ENCODE data around the gene STARD7.

The STARD7 gene

GRCh38 chr2:96252526-96252925 lies 43.9 kb upstream of the STARD7 start:
- ChIA-PET CTCF (no interaction called here), POLR2A (no interaction called here)
- TF ChIP-seq FOXA1 (IDR thresholded peaks at IDR 0.05) (no peak), FOXK2 (IDR thresholded peaks at IDR 0.05) (no peak), FOXM1 (IDR thresholded peaks at IDR 0.05; ENCODE audit: borderline replicate concordance) (no peak), L3MBTL2 (conservative IDR thresholded peaks at IDR 0.05) (no peak), CTBP1 (IDR thresholded peaks at IDR 0.05; ENCODE audit: borderline replicate concordance) (no peak)
- no peak for DNase-seq (ENCODE audit: extremely low spot score)

- ChIA-PET CTCF (no interaction called here), POLR2A (interaction anchor here (1.0 kb wide), 1 partner anchor 9 kb away, joined by 3 read pairs; no protein-coding TSS in a partner anchor)
- DNase-seq (ENCODE audit: extremely low spot score): no peak
- TF ChIP-seq L3MBTL2 (conservative IDR thresholded peaks at IDR 0.05) (no peak), PKNOX1 (IDR thresholded peaks at IDR 0.05) (no peak), ZNF384 (IDR thresholded peaks at IDR 0.05) (no peak), BHLHE40 (IDR thresholded peaks at IDR 0.05; ENCODE audit: borderline replicate concordance) (no peak), TARDBP (IDR thresholded peaks at IDR 0.05) (no peak), LEF1 (IDR thresholded peaks at IDR 0.05; ENCODE audit: borderline replicate concordance) (no peak), FOXM1 (IDR thresholded peaks at IDR 0.05; ENCODE audit: borderline replicate concordance) (no peak), SUZ12 (IDR thresholded peaks at IDR 0.05) (no peak), CTBP1 (IDR thresholded peaks at IDR 0.05; ENCODE audit: borderline replicate concordance) (no peak), ELF4 (IDR thresholded peaks at IDR 0.05) (no peak), ARNT (IDR thresholded peaks at IDR 0.05) (no peak), FOXA1 (IDR thresholded peaks at IDR 0.05) (no peak), FOXK2 (IDR thresholded peaks at IDR 0.05) (no peak), HDGF (IDR thresholded peaks at IDR 0.05; ENCODE audit: borderline replicate concordance) (no peak), NFRKB (IDR thresholded peaks at IDR 0.05) (no peak), SP1 (IDR thresholded peaks at IDR 0.05) (no peak)
Measured at GRCh38 chr2:96251721-96252292, 43.2 kb upstream of the STARD7 start.

GRCh38 chr2:96250188-96250587 lies 41.6 kb upstream of the STARD7 start:
- DNase-seq (ENCODE audit: extremely low spot score): no peak
- CTCF ChIA-PET: no interaction called here
- TF ChIP-seq FOXK2 (IDR thresholded peaks at IDR 0.05): no peak
- no peak for TF ChIP-seq ELF4 (IDR thresholded peaks at IDR 0.05)
- no peak for TF ChIP-seq FOXM1 (IDR thresholded peaks at IDR 0.05; ENCODE audit: borderline replicate concordance)
- no peak for TF ChIP-seq NFRKB (IDR thresholded peaks at IDR 0.05)
- TF ChIP-seq SUZ12 (IDR thresholded peaks at IDR 0.05): no peak
- no peak for TF ChIP-seq BHLHE40 (IDR thresholded peaks at IDR 0.05; ENCODE audit: borderline replicate concordance)
- TF ChIP-seq PKNOX1 (IDR thresholded peaks at IDR 0.05): no peak
- POLR2A ChIA-PET: no interaction called here

- TF ChIP-seq CTBP1 (IDR thresholded peaks at IDR 0.05; ENCODE audit: borderline replicate concordance) (no peak), LEF1 (IDR thresholded peaks at IDR 0.05; ENCODE audit: borderline replicate concordance) (no peak), FOXM1 (IDR thresholded peaks at IDR 0.05; ENCODE audit: borderline replicate concordance) (no peak), FOXA1 (IDR thresholded peaks at IDR 0.05) (no peak), ZNF384 (IDR thresholded peaks at IDR 0.05) (no peak), ARNT (IDR thresholded peaks at IDR 0.05) (no peak), BHLHE40 (IDR thresholded peaks at IDR 0.05; ENCODE audit: borderline replicate concordance) (no peak), PKNOX1 (IDR thresholded peaks at IDR 0.05) (no peak), FOXK2 (IDR thresholded peaks at IDR 0.05) (no peak), L3MBTL2 (conservative IDR thresholded peaks at IDR 0.05) (no peak), ELF4 (IDR thresholded peaks at IDR 0.05) (no peak), SP1 (IDR thresholded peaks at IDR 0.05) (no peak), NFRKB (IDR thresholded peaks at IDR 0.05) (no peak), TARDBP (IDR thresholded peaks at IDR 0.05) (no peak)
- POLR2A ChIA-PET: no interaction called here
- no peak for DNase-seq (ENCODE audit: extremely low spot score)
- CTCF ChIA-PET: interaction anchor here (0.6 kb wide), 1 partner anchor 625 kb away, joined by 3 read pairs; no protein-coding TSS in a partner anchor
Measured at GRCh38 chr2:96249654-96250053, 41.0 kb upstream of the STARD7 start.

GRCh38 chr2:96248624-96249023 lies 40.0 kb upstream of the STARD7 start:
- CTCF ChIA-PET: interaction anchor here (0.6 kb wide), 1 partner anchor 19 kb away, joined by 10 read pairs; no protein-coding TSS in a partner anchor
- TF ChIP-seq ELF4 (IDR thresholded peaks at IDR 0.05) (no peak), PKNOX1 (IDR thresholded peaks at IDR 0.05) (no peak), L3MBTL2 (conservative IDR thresholded peaks at IDR 0.05) (no peak), ZNF384 (IDR thresholded peaks at IDR 0.05) (no peak), CTBP1 (IDR thresholded peaks at IDR 0.05; ENCODE audit: borderline replicate concordance) (no peak), TARDBP (IDR thresholded peaks at IDR 0.05) (no peak), FOXA1 (IDR thresholded peaks at IDR 0.05) (no peak), FOXK2 (IDR thresholded peaks at IDR 0.05) (no peak), SP1 (IDR thresholded peaks at IDR 0.05) (no peak), LEF1 (IDR thresholded peaks at IDR 0.05; ENCODE audit: borderline replicate concordance) (no peak), NFRKB (IDR thresholded peaks at IDR 0.05) (no peak), BHLHE40 (IDR thresholded peaks at IDR 0.05; ENCODE audit: borderline replicate concordance) (no peak), SUZ12 (IDR thresholded peaks at IDR 0.05) (no peak), FOXM1 (IDR thresholded peaks at IDR 0.05; ENCODE audit: borderline replicate concordance) (no peak), HDGF (IDR thresholded peaks at IDR 0.05; ENCODE audit: borderline replicate concordance) (no peak)
- DNase-seq (ENCODE audit: extremely low spot score): no peak
- POLR2A ChIA-PET: interaction anchor here (0.9 kb wide), 1 partner anchor 11 kb away, joined by 3 read pairs; no protein-coding TSS in a partner anchor
